ENCODE measurements around the gene LSM7.
"Not testable (repeated sequence)": the region's sequence is repeated elsewhere in the genome, so short reads cannot be mapped to it uniquely, and the experiment has no call there.

LSM7 gene

DNA sequence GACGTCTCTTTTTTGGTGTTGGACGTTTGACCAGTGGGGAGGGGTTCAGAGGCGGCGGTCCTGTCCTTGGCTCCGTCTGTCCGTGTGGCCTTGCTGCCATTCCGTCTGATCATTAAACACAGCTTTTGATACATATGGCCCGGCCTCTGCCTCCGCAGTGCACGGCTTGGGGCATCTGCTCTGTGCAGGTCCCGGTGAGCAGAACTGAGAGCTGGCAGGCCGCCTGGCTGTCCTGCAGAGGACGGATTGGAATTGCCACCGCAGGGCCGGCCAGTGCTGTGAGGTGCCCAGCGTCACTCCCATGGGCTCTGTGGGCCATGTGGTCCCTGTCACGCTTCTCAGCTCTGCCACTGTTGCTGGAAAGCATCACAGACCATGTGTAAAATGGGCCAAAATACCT, 26.3 kb upstream of the LSM7 start:
- peaks cover 8% of the 10 kb centered on the region for H3K36me3 ChIP-seq (ENCODE audit: control insufficient read depth, insufficient read depth, low read length)
- no peak overlapping the region for H3K4me3 ChIP-seq (ENCODE audit: insufficient read depth, low read depth, low read length, poor library complexity, severe bottlenecking)

DNA sequence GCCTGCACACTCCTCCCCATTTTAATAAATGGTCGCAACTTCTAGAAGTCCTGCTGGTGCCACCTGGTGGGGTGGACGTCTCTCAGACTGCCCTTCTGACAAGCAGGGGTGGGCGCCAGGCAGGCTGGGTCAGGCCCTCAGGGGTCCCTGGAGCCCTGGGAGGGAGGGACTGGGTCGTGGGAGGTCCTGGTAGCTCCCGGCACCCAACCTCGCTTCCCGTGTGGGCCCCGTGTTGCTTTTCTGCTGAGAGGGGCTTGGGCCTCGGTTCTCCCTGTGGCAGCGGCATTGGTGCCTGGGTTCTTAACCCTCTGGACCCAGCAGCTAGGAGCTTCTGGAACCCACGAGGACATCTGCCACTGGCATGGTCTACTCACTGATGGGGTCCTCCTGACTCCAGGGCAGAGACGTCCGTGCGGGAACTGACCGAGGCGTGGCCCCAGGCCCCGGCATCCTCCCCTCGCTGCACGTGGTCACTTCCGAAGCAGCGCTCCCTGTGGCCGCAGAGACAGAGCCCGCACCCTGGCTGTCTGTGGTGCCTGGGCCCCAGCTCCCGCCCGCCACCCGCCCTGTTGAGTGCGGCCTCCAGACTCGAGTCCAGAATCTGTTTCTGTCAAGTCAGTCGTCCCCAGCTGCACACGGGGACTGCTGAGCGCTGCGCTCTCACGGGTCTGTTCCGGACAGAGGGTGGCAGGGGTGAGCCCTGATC, 25.7 kb upstream of the LSM7 start:
- Histone ChIP-seq H3K9me3 (ENCODE audit: control insufficient read depth, low read length) (no peaks in the 10 kb centered on the region), H3K27ac (ENCODE audit: insufficient read depth, low read length, poor library complexity, severe bottlenecking) (no peak overlapping the region), H3K36me3 (ENCODE audit: control insufficient read depth, insufficient read depth, low read length) (peaks cover 8% of the 10 kb centered on the region), H3K27me3 (replicated peaks; ENCODE audit: control insufficient read depth, insufficient read depth, low read length, poor library complexity, severe bottlenecking) (no peaks in the 10 kb centered on the region), H3K4me3 (ENCODE audit: insufficient read depth, low read depth, low read length, poor library complexity, severe bottlenecking) (no peak overlapping the region), H3K4me1 (ENCODE audit: control insufficient read depth, insufficient read depth, low read length, poor library complexity, severe bottlenecking) (no peaks in the 10 kb centered on the region)
- DNase-seq = no peak

More for the DNA sequence above, 26.3 kb upstream of the LSM7 start:
- H3K4me1 ChIP-seq (ENCODE audit: control insufficient read depth, insufficient read depth, low read length, poor library complexity, severe bottlenecking) = no peaks in the 10 kb centered on the region
- DNase-seq = no peak
- no peaks in the 10 kb centered on the region for H3K27me3 ChIP-seq (replicated peaks; ENCODE audit: control insufficient read depth, insufficient read depth, low read length, poor library complexity, severe bottlenecking)
- no peaks in the 10 kb centered on the region for H3K9me3 ChIP-seq (ENCODE audit: control insufficient read depth, low read length)
- H3K27ac ChIP-seq (ENCODE audit: insufficient read depth, low read length, poor library complexity, severe bottlenecking) = no peak overlapping the region

DNA sequence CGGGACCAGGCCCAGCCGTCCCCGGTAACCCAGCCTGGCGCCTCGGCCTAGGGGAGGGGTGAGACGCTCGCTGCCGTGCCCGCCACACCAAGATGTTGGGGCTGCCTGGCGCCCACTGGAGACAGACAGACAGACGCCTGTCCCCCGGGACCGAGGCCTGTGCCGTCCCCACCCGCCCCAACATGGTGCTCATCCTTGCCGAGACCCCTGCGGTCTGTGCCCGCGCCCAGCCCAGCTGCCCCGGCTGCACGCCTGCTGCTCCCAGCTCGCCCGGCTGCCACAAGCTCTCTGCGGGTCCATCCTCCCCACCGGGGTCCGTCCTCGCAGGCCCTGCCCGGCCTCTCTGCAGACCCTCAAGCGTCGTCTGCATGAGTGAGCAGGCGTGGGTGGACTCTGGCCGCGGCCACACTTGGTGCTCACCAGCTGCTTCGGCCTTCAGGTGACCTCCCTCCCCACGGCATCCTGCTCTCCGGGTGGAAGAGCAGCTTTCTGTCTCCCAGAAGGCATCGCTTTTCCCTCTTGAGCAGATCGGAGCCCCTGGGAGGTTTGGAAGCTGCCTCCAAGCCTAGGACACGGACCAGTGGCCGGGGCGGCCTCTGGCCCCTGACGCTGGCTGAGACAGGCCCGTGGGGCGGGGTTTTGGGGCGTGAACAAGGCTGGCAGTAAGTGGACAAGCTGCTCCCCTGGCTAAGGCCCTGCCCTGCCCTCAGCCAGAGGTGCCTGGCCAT, 24.9 kb upstream of the LSM7 start:
- Histone ChIP-seq H3K36me3 (ENCODE audit: control insufficient read depth, insufficient read depth, low read length) (peaks cover 8% of the 10 kb centered on the region), H3K27ac (ENCODE audit: insufficient read depth, low read length, poor library complexity, severe bottlenecking) (no peak overlapping the region), H3K4me1 (ENCODE audit: control insufficient read depth, insufficient read depth, low read length, poor library complexity, severe bottlenecking) (no peaks in the 10 kb centered on the region), H3K4me3 (ENCODE audit: insufficient read depth, low read depth, low read length, poor library complexity, severe bottlenecking) (no peak overlapping the region), H3K9me3 (ENCODE audit: control insufficient read depth, low read length) (no peaks in the 10 kb centered on the region), H3K27me3 (replicated peaks; ENCODE audit: control insufficient read depth, insufficient read depth, low read length, poor library complexity, severe bottlenecking) (no peaks in the 10 kb centered on the region)
- DNase-seq = no peak

DNA sequence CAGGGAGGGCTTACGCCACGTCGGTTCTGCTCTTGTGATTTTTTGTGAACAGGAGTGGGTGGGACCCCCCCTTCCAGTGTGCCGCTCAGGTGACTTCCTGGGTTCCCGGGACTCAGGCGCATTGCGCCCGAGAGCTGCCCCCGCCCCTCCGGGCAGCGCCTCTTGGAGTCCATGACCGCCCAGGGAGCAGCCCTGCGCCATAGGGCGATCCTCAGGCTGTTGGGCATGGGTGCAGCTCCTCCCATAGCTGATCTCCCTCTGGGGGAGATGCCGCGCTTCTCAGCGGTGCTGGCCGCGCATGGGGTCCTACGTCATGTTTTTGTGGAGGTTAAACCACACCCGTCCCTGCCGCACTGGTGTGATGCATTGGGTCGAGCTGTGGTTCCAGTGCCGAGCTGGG, 23.7 kb upstream of the LSM7 start:
- Histone ChIP-seq H3K9me3 (ENCODE audit: control insufficient read depth, low read length) (no peaks in the 10 kb centered on the region), H3K27ac (ENCODE audit: insufficient read depth, low read length, poor library complexity, severe bottlenecking) (no peak overlapping the region), H3K4me1 (ENCODE audit: control insufficient read depth, insufficient read depth, low read length, poor library complexity, severe bottlenecking) (no peaks in the 10 kb centered on the region), H3K36me3 (ENCODE audit: control insufficient read depth, insufficient read depth, low read length) (peaks cover 8% of the 10 kb centered on the region), H3K27me3 (replicated peaks; ENCODE audit: control insufficient read depth, insufficient read depth, low read length, poor library complexity, severe bottlenecking) (no peaks in the 10 kb centered on the region), H3K4me3 (ENCODE audit: insufficient read depth, low read depth, low read length, poor library complexity, severe bottlenecking) (no peak overlapping the region)
- no peak for DNase-seq

DNA sequence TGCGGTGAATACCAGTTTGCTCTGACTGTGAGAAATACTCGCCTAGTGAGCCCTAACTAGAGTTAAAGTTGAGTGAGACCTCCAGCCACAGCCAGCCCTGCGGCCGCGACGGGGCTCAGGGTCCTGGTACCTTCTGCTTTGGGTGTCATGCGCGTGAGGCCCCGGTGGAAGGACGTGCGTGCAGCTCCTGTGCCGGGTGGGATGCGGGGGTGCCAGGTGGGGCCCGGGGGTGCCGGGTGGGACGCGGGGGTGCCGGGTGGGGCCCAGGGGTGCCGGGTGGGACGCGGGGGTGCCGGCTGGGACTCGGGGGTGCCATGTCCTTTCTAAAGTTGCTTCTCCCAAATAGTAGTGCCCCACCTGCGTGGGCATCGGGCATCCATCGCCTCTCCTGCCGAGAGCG, 23.2 kb upstream of the LSM7 start:
- Histone ChIP-seq H3K36me3 (ENCODE audit: control insufficient read depth, insufficient read depth, low read length) (peaks cover 8% of the 10 kb centered on the region), H3K27ac (ENCODE audit: insufficient read depth, low read length, poor library complexity, severe bottlenecking) (no peak overlapping the region)

DNA sequence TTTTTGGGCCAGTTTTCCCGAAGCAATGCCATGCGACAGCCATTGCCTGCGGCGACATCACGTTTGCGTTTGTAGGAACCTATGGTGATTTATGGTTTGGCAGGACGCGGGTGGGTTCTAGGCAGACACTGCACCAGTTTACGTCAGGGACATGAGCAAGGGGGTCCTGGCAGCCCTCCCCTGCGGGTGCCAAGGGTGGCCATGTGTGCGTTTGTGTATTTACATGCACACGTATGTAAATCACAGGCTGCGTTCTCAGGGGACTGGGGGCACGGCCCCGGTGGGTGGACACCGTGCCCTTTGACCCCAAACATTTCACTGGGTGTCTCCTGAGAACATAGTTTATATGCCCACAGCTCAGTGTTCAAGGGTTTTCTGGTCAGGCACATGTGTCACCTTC, 22.3 kb upstream of the LSM7 start:
- Histone ChIP-seq H3K4me3 (ENCODE audit: insufficient read depth, low read depth, low read length, poor library complexity, severe bottlenecking) (no peak overlapping the region), H3K9me3 (ENCODE audit: control insufficient read depth, low read length) (no peaks in the 10 kb centered on the region), H3K36me3 (ENCODE audit: control insufficient read depth, insufficient read depth, low read length) (peaks cover 8% of the 10 kb centered on the region), H3K4me1 (ENCODE audit: control insufficient read depth, insufficient read depth, low read length, poor library complexity, severe bottlenecking) (no peaks in the 10 kb centered on the region), H3K27me3 (replicated peaks; ENCODE audit: control insufficient read depth, insufficient read depth, low read length, poor library complexity, severe bottlenecking) (no peaks in the 10 kb centered on the region), H3K27ac (ENCODE audit: insufficient read depth, low read length, poor library complexity, severe bottlenecking) (no peak overlapping the region)
- no peak for DNase-seq

More for the DNA sequence above, 23.2 kb upstream of the LSM7 start:
- Histone ChIP-seq H3K27me3 (replicated peaks; ENCODE audit: control insufficient read depth, insufficient read depth, low read length, poor library complexity, severe bottlenecking) (no peaks in the 10 kb centered on the region), H3K4me1 (ENCODE audit: control insufficient read depth, insufficient read depth, low read length, poor library complexity, severe bottlenecking) (no peaks in the 10 kb centered on the region), H3K9me3 (ENCODE audit: control insufficient read depth, low read length) (no peaks in the 10 kb centered on the region), H3K4me3 (ENCODE audit: insufficient read depth, low read depth, low read length, poor library complexity, severe bottlenecking) (no peak overlapping the region)
- DNase-seq = no peak

DNA sequence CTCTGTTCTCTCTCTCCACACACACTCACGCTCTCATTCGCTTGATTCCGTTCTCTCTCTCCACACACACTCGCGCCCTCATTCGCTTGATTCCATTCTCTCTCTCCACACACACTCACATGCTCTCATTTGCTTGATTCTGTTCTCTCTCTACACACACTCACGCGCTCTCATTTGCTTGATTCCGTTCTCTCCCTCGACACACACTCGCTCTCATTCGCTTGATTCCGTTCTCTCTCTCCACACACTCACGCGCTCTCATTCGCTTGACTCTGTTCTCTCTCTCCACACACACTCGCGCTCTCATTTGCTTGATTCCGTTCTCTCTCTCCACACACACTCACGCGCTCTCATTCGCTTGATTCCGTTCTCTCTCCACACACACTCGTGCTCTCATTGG, 21.4 kb upstream of the LSM7 start:
- H3K36me3 ChIP-seq (ENCODE audit: control insufficient read depth, insufficient read depth, low read length); H3K27ac ChIP-seq (ENCODE audit: insufficient read depth, low read length, poor library complexity, severe bottlenecking); H3K27me3 ChIP-seq (replicated peaks; ENCODE audit: control insufficient read depth, insufficient read depth, low read length, poor library complexity, severe bottlenecking); H3K4me3 ChIP-seq (ENCODE audit: insufficient read depth, low read depth, low read length, poor library complexity, severe bottlenecking); DNase-seq; H3K9me3 ChIP-seq (ENCODE audit: control insufficient read depth, low read length); H3K4me1 ChIP-seq (ENCODE audit: control insufficient read depth, insufficient read depth, low read length, poor library complexity, severe bottlenecking): not testable (repeated sequence)

DNA sequence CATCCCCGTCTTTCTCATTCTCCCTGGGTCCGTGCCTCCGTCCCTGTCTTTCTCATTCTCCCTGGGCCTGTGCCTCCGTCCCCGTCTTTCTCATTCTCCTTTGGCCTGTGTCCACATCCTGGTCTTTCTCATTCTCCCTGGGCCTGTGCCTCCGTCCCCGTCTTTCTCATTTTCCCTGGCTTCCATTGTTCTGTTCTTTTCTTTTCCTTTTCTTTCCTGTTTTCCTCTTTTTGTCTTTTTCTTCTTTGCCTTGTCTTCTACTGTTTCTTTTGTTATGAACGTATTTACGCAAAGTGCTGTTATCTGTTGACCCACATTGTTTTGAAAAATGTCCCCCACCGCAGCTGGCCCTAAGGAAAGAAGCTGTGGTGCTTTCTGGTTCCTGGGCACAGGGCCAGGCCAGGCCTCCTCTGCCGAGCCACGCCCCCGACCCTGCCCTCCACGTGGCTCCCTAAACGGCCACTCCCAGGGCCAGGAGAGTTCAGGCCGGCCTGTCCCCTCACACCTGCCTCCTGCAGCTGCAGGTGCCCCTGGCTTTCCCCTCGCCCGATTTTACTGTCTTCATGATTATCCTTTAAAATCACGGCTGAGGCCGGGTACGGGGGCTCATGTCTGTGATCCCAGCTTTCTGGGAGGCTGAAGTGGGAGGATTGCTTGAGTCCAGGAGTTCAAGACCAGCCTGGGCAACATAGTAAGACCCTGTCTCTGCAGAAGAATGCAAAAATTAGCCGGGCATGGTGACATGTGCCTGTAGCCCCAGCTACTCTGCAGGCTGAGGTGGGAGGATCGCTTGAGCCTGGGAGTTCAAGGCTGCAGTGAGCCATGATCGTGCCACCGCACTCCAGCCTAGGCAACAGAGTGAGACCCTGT, 17.6 kb upstream of the LSM7 start:
- Histone ChIP-seq H3K9me3 (ENCODE audit: control insufficient read depth, low read length) (no peaks in the 10 kb centered on the region), H3K36me3 (ENCODE audit: control insufficient read depth, insufficient read depth, low read length) (peaks cover 5% of the 10 kb centered on the region), H3K4me3 (ENCODE audit: insufficient read depth, low read depth, low read length, poor library complexity, severe bottlenecking) (no peak overlapping the region), H3K27me3 (replicated peaks; ENCODE audit: control insufficient read depth, insufficient read depth, low read length, poor library complexity, severe bottlenecking) (no peaks in the 10 kb centered on the region), H3K4me1 (ENCODE audit: control insufficient read depth, insufficient read depth, low read length, poor library complexity, severe bottlenecking) (no peaks in the 10 kb centered on the region), H3K27ac (ENCODE audit: insufficient read depth, low read length, poor library complexity, severe bottlenecking) (no peak overlapping the region)
- DNase-seq = no peak

DNA sequence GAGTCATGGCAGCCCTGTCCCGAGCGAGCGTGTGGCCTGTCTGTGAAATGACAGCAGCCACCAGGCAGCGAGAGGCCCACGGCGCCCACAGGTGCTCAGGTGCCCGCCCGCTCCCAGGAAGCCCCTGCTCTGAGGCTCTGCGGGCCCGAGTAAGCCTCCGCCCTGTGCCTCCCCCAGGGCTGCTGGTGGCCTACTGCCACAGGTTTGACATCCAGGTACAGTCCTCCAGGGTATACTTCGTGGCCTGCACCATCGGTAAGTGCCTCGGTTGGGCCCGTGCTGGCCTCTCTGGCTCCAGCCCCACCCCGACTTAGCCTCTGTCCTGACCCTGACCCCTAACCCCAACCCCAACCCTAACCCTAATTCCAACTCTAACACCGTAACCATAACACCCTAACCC, 16.7 kb upstream of the LSM7 start:
- Histone ChIP-seq H3K27me3 (replicated peaks; ENCODE audit: control insufficient read depth, insufficient read depth, low read length, poor library complexity, severe bottlenecking) (no peaks in the 10 kb centered on the region), H3K36me3 (ENCODE audit: control insufficient read depth, insufficient read depth, low read length) (peaks cover 6% of the 10 kb centered on the region), H3K27ac (ENCODE audit: insufficient read depth, low read length, poor library complexity, severe bottlenecking) (no peak overlapping the region), H3K4me1 (ENCODE audit: control insufficient read depth, insufficient read depth, low read length, poor library complexity, severe bottlenecking) (no peaks in the 10 kb centered on the region), H3K4me3 (ENCODE audit: insufficient read depth, low read depth, low read length, poor library complexity, severe bottlenecking) (no peak overlapping the region), H3K9me3 (ENCODE audit: control insufficient read depth, low read length) (no peaks in the 10 kb centered on the region)
- no peak for DNase-seq
